ENCODE data around the gene KIAA1671. TPM values are rescaled to one million over a fixed set of nuclear protein-coding genes. Genes with fewer than 3 reads are reported as not detected.

KIAA1671 gene
- total RNA-seq, 1 donor from 2014 or later, result 17.3 TPM

- Histone ChIP-seq H2AFZ (replicated peaks) (no peak overlapping the region), H3K4me2 (no peak overlapping the region), H3K27ac (no peak overlapping the region), H3K9ac (no peak overlapping the region), H3F3A (ENCODE audit: low read depth) (peaks cover 3% of the 10 kb centered on the region), H3K36me3 (no peaks in the 10 kb centered on the region), H3K4me1 (peaks cover 14% of the 10 kb centered on the region), H3K27me3 (no peaks in the 10 kb centered on the region), H4K20me1 (ENCODE audit: low read depth) (peaks cover 19% of the 10 kb centered on the region), H3K79me2 (ENCODE audit: low read depth) (peaks cover 3% of the 10 kb centered on the region), H3K4me3 (no peak overlapping the region), H3K9me3 (ENCODE audit: low read depth) (no peaks in the 10 kb centered on the region)
- H3K4me1 Mint-ChIP-seq, result peaks cover 23% of the 10 kb centered on the region
- no peak for DNase-seq (ENCODE audit: low spot score)
- no peak overlapping the region for H3K27ac Mint-ChIP-seq
- peaks cover 2% of the 10 kb centered on the region for H3K27me3 Mint-ChIP-seq (ENCODE audit: insufficient read depth, low read depth)
- H3K9me3 Mint-ChIP-seq, result no peaks in the 10 kb centered on the region
- H3K36me3 Mint-ChIP-seq, result peaks cover 2% of the 10 kb centered on the region
- TF ChIP-seq EZH2 (IDR thresholded peaks at IDR 0.05), result no peak
- no peak for TF ChIP-seq EZH2phosphoT487 (IDR thresholded peaks at IDR 0.05)
- TF ChIP-seq, protein P1, sequence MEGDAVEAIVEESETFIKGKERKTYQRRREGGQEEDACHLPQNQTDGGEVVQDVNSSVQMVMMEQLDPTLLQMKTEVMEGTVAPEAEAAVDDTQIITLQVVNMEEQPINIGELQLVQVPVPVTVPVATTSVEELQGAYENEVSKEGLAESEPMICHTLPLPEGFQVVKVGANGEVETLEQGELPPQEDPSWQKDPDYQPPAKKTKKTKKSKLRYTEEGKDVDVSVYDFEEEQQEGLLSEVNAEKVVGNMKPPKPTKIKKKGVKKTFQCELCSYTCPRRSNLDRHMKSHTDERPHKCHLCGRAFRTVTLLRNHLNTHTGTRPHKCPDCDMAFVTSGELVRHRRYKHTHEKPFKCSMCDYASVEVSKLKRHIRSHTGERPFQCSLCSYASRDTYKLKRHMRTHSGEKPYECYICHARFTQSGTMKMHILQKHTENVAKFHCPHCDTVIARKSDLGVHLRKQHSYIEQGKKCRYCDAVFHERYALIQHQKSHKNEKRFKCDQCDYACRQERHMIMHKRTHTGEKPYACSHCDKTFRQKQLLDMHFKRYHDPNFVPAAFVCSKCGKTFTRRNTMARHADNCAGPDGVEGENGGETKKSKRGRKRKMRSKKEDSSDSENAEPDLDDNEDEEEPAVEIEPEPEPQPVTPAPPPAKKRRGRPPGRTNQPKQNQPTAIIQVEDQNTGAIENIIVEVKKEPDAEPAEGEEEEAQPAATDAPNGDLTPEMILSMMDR (IDR thresholded peaks at IDR 0.05), result no peak
- no peak overlapping the region for H3K4me3 Mint-ChIP-seq
Observed at GRCh38 chr22:25059438-25059837, 106.9 kb downstream of the KIAA1671 start.

DNA sequence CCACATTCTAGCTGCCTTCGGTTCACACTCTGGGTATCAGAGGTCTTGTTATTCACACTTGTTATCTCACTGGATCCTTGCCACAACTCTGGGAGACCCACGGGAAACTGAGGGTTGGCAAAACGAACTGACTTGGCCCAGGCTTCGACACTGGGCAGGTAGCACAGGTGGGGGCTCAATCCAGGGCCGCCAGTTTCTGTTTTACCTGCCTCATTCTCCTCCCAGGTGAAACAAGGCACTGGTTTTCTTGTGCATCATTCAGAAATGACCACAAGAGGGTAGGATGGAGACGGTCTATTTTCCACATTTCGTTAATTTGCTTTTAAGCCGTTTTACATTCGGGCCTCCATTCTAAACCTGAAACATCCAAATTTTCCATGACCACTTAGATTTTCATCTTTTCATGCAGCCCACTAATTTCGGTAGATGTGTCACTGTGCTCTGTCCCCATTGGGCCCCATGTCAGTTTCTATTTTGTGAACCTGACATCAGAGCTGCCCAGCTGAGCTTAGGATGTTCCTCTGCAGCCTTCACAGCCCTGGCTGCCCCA lies 108.1 kb downstream of the KIAA1671 start:
- no peak overlapping the region for H3K9ac ChIP-seq
- Mint-ChIP-seq H3K36me3 (peaks cover 2% of the 10 kb centered on the region), H3K27me3 (ENCODE audit: insufficient read depth, low read depth) (peaks cover 2% of the 10 kb centered on the region), H3K4me1 (peaks cover 14% of the 10 kb centered on the region), H3K27ac (no peak overlapping the region), H3K9me3 (no peaks in the 10 kb centered on the region), H3K4me3 (no peak overlapping the region)
- peaks cover 3% of the 10 kb centered on the region for H3K79me2 ChIP-seq (ENCODE audit: low read depth)
- H3K36me3 ChIP-seq, result no peaks in the 10 kb centered on the region
- no peak overlapping the region for H3K27ac ChIP-seq
- peaks cover 14% of the 10 kb centered on the region for H3K4me1 ChIP-seq
- no peaks in the 10 kb centered on the region for H3K9me3 ChIP-seq (ENCODE audit: low read depth)
- no peak for TF ChIP-seq EZH2phosphoT487 (IDR thresholded peaks at IDR 0.05)
- TF ChIP-seq EZH2 (IDR thresholded peaks at IDR 0.05), result no peak
- TF ChIP-seq, protein P1 (IDR thresholded peaks at IDR 0.05), result peak; percentile 39
- no peak overlapping the region for H3K4me2 ChIP-seq
- H3K4me3 ChIP-seq, result no peak overlapping the region
- no peak overlapping the region for H2AFZ ChIP-seq (replicated peaks)
- peaks cover 3% of the 10 kb centered on the region for H3F3A ChIP-seq (ENCODE audit: low read depth)
- H4K20me1 ChIP-seq (ENCODE audit: low read depth), result peaks cover 19% of the 10 kb centered on the region
- no peaks in the 10 kb centered on the region for H3K27me3 ChIP-seq
- no peak for DNase-seq (ENCODE audit: low spot score)

DNA sequence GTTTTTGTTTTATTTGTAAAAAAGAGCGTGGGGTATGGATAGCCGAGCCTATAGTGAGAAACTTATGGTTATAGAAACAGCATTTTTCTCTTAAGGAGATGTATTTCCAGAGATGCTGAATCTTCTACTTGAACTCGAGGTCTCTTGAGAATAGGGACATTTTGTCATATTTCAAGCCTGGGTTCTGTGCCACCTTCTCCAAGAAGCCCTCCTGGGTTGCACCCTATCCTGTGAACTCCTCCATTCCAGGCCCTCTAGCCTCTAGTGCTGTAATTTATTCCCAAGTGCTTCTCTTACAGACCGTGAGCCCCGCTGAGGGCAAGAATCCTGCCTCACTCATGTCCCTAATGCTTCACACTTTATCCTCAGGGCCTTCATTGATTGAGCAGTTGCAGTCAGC lies 108.6 kb downstream of the KIAA1671 start:
- H3K27me3 Mint-ChIP-seq (ENCODE audit: insufficient read depth, low read depth), result peaks cover 2% of the 10 kb centered on the region
- H3K9me3 ChIP-seq (ENCODE audit: low read depth), result no peaks in the 10 kb centered on the region
- TF ChIP-seq EZH2 (IDR thresholded peaks at IDR 0.05), result no peak
- TF ChIP-seq EZH2phosphoT487 (IDR thresholded peaks at IDR 0.05), result no peak
- TF ChIP-seq, protein P1 (IDR thresholded peaks at IDR 0.05), result no peak
- no peak for DNase-seq (ENCODE audit: low spot score)
- H3K36me3 ChIP-seq, result no peaks in the 10 kb centered on the region
- no peaks in the 10 kb centered on the region for H3K27me3 ChIP-seq
- no peak overlapping the region for H3K27ac ChIP-seq
- H2AFZ ChIP-seq (replicated peaks), result no peak overlapping the region
- H3K27ac Mint-ChIP-seq, result no peak overlapping the region
- peaks cover 3% of the 10 kb centered on the region for H3K79me2 ChIP-seq (ENCODE audit: low read depth)
- no peaks in the 10 kb centered on the region for H3K9me3 Mint-ChIP-seq
- H3F3A ChIP-seq (ENCODE audit: low read depth), result peaks cover 2% of the 10 kb centered on the region
- peaks cover 18% of the 10 kb centered on the region for H4K20me1 ChIP-seq (ENCODE audit: low read depth)
- H3K4me3 ChIP-seq, result no peak overlapping the region
- H3K4me2 ChIP-seq, result no peak overlapping the region
- no peak overlapping the region for H3K4me3 Mint-ChIP-seq
- peaks cover 14% of the 10 kb centered on the region for H3K4me1 Mint-ChIP-seq
- no peak overlapping the region for H3K9ac ChIP-seq
- peaks cover 2% of the 10 kb centered on the region for H3K36me3 Mint-ChIP-seq
- peaks cover 14% of the 10 kb centered on the region for H3K4me1 ChIP-seq
